NCI-H2081 treated with DMSO at 0.1 percent for 48 hours (cell line): Measurements from ENCODE around the gene FBXO9.

Experiments
- DNase-seq: peaks from one replicate; lab custom pipeline; 2025; lab: John Stamatoyannopoulos, UW

FBXO9 gene

GRCh38 chr6:53095270-53095669, 30.1 kb downstream of the FBXO9 start:
- no peak for DNase-seq

GRCh38 chr6:53095716-53096115, 30.5 kb downstream of the FBXO9 start:
- DNase-seq, result no peak

DNA sequence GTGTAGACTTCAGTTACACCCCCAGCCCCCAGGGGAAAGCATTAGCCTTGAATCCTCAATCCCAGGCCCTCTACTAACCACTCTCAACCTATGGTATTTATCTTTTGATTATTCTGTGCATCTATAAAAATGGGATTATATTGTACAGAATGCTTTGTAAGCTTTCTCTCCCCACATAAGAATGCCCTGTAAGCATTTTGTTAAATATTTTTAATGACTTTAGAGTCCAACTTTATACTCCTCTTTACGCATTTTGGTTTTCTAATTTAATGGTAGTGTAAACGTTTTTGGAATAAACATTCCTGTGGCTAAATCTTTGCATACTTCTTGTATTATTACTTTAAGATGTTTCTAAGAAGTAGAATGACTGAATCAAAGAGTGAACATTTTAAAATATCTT, 35.4 kb downstream of the FBXO9 start:
- DNase-seq, result no peak

DNA sequence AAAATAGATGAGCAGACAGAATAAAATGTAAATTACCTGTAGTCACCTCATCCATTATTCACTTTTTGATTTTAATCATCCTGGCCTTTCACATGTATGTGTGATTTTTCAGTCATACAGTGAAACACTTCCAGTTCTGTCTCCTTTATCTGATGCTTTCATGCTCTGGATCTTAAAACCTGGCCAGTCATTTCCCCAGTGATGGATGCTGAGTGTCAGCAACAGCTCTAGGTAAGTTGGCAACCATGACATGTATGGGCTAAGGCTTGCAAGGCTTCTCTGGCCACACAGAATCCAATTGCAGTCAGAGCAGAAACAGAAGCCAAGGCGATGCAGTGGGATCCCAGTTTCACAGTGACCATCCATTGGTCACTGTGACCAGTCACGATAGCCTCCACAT, 35.8 kb downstream of the FBXO9 start:
- DNase-seq, result no peak

GRCh38 chr6:53103993-53104675, 38.9 kb downstream of the FBXO9 start:
- no peak for DNase-seq

DNA sequence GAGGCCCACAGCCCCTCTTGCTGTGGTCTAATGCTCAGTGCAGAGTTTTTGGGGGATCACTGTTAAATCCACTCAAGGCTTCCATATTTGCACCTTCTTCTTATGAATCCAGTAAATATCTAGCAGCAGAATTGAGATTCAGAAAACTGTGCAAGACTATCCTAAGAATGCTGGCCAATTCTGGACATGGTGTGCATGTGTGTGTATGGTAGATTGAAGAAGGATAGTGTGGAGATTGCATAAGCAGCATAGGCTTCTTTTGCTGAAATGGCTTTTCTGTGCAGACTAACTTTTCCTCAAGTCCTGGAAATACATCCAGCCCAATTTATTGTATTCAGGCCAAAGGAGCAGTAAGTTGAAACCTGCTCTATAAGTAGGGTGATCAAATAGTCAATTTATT, 39.7 kb downstream of the FBXO9 start:
- DNase-seq, result no peak

DNA sequence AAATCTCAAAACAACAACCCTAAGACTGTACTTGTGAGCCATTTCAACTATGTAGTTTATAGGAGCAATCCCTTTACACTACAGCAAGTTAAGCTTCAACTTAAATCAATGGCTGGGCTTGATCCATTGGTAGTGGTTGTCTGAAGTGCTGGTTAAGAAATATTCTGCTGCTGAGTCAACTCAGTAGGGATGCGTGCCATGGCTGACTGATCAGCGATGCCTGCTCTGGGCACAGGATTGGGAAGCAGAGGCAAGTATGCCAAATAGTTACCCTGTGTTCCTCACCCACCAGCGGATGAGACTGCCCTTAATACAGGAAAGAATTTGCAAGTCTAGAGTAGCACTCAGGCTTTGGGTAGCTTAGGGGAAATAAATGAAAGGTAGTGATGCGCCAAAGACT, 41.9 kb downstream of the FBXO9 start:
- DNase-seq, result no peak

DNA sequence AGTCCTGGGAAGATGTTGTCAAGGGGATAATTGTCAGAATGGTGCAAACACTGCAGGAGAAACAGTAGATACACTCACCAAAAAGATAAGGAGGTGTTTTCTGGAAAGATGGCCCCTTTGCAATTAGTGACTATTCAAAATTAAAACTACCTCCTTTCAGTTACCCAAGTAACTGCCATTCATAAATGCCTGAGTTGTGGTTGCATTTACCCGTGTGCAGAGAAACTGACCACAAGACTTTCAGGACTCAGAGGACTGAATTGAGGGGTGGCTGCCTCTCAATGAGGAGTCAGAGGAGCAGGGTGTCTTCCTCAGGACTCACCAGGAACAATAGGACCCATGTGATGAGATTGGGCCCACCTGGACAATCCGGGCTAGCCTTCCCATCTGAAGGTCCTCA, 44.4 kb downstream of the FBXO9 start:
- DNase-seq, result no peak

GRCh38 chr6:53111865-53112264, 46.7 kb downstream of the FBXO9 start:
- DNase-seq, result no peak

DNA sequence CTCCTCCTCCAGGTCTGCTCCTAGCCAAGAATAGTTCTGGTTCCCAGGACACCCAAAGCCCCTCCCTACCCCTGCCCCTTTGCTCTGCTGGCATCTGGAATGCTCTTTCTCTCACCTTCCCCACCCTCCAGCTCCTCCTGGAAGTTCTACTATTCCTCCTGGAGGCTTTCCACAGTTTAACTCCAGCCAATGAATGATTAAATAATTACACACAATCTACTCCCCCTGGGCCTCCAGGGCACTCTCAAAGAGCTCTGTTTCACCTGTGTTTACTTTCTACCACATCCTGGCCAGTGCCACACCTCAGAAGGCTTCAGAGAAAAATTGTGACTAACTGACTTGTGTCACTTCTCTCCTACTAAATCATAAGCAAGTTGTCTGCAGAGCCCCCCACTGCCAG, 47.2 kb downstream of the FBXO9 start:
- DNase-seq, result no peak

GRCh38 chr6:53112871-53113270, 47.7 kb downstream of the FBXO9 start:
- DNase-seq, result no peak

DNA sequence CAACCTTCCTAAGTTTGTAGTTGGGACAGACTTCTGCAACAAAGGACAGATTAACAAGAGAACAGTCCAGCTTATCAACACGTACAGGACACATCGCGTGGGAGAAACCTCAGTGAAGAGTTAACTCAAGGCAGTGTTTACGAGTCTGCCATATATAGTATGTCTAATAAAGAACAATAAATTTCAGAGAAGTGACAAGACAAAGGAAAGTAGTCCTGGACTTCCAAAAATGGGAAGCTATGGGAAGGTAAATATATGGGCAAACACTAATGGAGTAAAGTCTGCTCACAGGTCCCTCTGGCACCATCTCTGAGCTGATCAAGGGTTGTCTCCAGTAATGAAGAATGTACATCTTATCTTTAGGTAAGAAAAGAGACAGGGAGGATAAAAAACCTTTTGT, 48.5 kb downstream of the FBXO9 start:
- DNase-seq, result no peak

DNA sequence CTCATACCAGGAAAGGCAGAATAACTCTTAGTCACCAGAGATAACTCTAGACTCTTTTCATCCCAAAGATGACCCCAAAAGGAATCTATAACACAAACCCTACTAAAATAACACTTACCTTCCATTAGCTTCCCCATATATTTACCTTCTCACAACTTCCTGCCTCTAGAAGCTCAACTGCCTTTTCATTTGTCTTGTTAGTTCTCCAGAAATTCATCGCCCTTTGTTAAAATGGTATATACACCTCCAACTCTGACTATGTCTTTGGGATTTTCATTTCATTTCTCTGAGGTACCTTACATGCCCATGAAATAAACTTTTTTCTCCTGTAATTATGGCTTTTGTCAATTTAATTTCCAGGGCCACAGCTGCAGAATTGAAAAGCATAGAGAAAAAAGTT, 49.9 kb downstream of the FBXO9 start:
- DNase-seq, result no peak

DNA sequence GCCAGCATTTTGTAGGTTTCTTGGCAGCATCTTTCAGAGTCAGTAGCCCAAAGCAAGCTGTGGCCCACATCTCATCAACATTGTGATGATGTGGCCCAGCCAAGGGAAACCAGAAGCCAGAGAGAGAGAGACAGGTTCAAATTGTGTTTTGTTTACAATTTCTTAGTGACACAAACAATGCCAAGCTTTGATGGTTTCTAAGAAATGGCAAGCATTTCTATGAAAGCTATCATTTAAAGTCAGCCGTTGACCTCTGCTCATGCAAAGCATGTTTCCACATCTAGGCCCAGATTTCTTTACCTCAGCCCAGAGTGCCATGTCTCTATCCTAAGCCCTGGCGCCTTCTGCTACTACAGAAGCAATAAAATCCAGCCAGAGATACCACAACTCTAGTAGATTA, 50.5 kb downstream of the FBXO9 start:
- DNase-seq, result no peak

GRCh38 chr6:53119349-53119748, 54.1 kb downstream of the FBXO9 start:
- DNase-seq, result no peak

GRCh38 chr6:53119772-53120409, 54.7 kb downstream of the FBXO9 start:
- DNase-seq, result no peak

DNA sequence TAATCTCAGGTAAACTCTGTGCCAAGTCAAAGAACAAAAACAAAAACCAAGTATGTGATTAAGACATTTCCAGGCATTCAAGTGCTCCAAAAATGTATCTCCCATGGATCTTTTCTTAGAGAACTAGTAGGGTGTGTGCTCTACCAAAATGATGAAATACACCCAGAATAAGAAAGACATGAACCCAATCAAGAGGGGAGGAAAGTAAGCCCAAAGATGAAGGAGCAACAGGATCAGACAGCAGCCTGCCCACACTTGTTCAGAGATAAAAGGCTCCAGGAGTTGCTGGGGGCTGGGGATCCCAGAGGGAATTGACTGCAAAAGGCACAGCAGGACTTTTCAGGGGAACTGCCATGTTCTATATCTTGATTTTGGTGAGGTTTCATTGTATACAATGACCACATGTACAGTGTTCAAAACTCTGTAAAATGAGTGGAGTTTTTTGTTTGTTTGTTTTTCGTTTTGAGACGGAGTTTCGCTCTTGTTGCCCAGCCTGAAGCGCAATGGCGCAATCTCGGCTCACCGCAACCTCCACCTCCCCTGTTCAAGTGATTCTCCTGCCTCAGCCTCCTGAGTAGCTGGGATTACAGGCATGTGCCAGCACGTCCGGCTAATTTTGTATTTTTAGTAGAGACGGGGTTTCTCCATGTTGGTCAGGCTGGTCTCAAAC, 59.1 kb downstream of the FBXO9 start:
- no peak for DNase-seq

DNA sequence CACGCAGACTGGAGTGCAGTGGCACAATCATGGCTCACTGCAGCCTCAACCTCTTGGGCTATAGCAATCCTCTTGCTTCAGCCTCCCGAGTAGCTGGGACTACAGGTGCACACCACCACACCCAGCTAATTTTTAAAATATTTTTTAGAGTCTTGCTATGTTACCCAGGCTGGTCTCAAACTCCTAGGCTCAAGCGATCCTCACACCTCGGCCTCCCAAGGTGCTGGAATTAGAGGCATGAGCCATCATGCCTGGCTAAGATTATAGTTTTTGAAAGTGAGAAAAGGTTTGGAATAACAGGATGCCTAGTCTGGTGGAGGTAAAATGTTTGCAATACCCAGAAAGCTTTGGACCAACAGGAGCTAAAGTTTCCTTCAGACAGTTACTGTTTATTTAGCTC, 60.1 kb downstream of the FBXO9 start:
- DNase-seq, result no peak

GRCh38 chr6:53128842-53129241, 63.6 kb downstream of the FBXO9 start:
- DNase-seq, result no peak

DNA sequence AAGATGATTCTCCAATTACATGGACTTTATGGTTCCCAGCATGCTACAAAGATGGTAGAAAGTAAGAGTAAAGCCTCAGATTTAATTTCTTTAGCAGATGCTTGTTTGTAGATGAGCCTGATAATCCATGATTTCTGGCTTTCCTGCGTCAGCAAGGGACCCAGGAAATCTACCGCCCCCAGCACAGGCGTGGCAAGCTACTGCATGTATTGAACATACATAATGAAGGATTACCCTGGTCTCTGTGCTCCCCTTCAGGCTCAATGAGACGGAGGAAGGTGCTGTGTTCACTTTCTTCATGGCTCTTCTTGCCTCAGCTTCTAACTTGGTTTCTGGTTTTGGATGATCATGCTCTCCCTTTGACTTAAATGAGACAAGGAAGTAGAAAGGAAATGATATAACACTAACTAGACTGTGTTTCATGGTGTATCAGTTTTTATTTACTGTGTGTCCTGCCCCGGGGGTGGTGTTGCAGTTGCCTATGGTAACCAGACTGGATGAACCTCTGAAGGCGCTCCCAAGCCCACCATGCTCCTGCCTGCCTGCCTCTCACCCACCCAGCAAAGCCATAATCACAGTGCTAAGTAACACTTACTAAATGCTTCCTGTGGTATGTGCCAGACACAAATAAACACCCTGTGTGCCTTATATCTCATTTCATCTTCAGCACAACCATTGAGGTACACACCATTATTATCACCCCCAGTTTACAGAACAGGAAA, 65.5 kb downstream of the FBXO9 start:
- DNase-seq, result no peak

DNA sequence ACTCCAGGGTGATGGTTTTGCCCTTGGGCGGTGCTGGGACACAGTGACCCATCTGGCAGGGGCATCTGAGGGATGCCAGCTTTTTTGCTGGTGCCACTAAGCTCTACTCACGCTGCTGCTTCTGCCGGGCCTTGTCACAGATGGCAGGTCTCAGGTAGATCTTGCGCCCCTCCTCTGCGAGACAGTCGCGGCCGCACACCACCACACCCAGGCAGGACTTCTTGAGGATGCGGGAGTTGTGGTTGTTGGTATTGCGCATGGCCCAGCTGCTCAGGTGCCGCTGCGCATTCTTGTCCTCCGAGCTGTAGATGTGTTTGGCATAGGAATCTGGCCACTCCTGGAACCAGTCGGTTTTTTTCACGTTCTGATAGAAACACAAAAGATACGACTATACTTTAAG, 68.8 kb downstream of the FBXO9 start:
- DNase-seq, result no peak

- no peak for DNase-seq
Observed at GRCh38 chr6:53134601-53135235, 69.5 kb downstream of the FBXO9 start.
